Measurements from ENCODE around the gene TANGO2.

The TANGO2 gene

DNA sequence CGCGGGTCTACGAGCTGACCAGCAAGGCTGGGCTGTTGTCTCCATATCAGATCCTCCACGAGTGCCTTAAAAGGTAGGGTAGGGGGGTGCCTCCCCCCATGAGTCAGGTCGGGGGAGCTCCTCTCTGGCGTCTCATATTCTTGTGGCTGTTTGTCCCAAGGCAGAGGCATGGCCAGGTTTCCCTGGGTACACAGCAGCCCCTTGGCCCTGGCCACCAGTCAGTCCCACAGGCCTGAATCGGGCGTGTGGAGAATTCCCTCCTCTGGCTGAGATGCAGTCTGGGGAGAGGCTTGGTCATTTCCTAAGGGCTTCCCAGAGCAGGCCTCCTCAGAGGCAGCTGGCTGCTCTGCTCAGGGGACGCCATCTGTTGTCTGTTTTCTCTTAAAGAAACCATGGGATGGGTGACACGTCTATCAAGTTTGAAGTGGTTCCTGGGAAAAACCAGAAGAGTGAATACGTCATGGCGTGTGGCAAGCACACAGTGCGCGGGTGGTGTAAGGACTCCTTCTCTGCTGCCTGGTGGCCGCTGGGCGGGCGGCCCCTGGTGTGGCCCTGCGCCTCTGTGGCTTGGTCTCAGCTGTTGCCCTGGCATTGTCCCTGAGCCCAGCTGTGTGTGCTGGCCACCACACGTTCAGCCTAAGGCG lies 85.4 kb downstream of the TANGO2 start:
- Histone ChIP-seq H3K9me2 (ENCODE audit: low read depth, low read length) (no peaks in the 10 kb centered on the region), H3K4me3 (ENCODE audit: low read depth, low read length, poor library complexity, severe bottlenecking) (no peak overlapping the region), H4K20me1 (ENCODE audit: insufficient read depth, low read length) (no peaks in the 10 kb centered on the region), H3K79me2 (ENCODE audit: insufficient read depth, low read length) (no peaks in the 10 kb centered on the region), H3K4me1 (ENCODE audit: insufficient read depth, low read length, severe bottlenecking) (peaks cover 5% of the 10 kb centered on the region), H3K36me3 (ENCODE audit: insufficient read depth, low read length) (peaks cover 88% of the 10 kb centered on the region), H3F3A (ENCODE audit: insufficient read depth, low read length) (peaks cover 6% of the 10 kb centered on the region; the same call in 1 of the 2 replicates), H3K9ac (ENCODE audit: low read length) (no peak overlapping the region), H2AFZ (ENCODE audit: low read length) (no peak overlapping the region), H3K4me2 (ENCODE audit: low read length) (no peak overlapping the region), H3K9me3 (ENCODE audit: low read length) (no peaks in the 10 kb centered on the region), H3K27me3 (ENCODE audit: insufficient read depth, low read length) (no peaks in the 10 kb centered on the region), H3K27ac (ENCODE audit: low read depth, low read length, poor library complexity, severe bottlenecking) (no peak overlapping the region)
- TF ChIP-seq, protein P1, sequence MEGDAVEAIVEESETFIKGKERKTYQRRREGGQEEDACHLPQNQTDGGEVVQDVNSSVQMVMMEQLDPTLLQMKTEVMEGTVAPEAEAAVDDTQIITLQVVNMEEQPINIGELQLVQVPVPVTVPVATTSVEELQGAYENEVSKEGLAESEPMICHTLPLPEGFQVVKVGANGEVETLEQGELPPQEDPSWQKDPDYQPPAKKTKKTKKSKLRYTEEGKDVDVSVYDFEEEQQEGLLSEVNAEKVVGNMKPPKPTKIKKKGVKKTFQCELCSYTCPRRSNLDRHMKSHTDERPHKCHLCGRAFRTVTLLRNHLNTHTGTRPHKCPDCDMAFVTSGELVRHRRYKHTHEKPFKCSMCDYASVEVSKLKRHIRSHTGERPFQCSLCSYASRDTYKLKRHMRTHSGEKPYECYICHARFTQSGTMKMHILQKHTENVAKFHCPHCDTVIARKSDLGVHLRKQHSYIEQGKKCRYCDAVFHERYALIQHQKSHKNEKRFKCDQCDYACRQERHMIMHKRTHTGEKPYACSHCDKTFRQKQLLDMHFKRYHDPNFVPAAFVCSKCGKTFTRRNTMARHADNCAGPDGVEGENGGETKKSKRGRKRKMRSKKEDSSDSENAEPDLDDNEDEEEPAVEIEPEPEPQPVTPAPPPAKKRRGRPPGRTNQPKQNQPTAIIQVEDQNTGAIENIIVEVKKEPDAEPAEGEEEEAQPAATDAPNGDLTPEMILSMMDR (IDR thresholded peaks at IDR 0.05; ENCODE audit: low read length), result no peak
- no peak for TF ChIP-seq EZH2 (IDR thresholded peaks at IDR 0.05; ENCODE audit: borderline replicate concordance, low read length)

DNA sequence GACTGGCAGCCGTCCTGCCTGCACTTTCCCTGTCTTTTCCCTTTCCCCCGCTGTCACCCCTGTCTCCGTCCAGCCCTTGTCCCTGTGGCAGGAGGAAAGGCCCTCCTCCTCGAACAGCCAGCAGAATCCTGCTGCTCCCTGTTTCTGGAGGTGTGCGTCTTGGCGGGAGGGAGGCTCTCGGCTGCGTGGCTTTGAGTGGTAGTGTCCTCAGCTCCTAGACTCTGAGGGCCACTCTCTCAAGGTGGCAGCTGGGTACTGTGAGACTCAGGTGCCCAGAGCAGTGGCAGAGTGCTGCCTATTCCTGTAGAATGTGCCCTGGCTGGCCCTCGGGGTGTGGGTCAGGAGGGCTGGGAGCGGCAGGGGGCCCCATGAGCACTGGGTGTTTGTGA lies 85.9 kb downstream of the TANGO2 start:
- Histone ChIP-seq H2AFZ (ENCODE audit: low read length) (no peak overlapping the region), H3K4me1 (ENCODE audit: insufficient read depth, low read length, severe bottlenecking) (peaks cover 7% of the 10 kb centered on the region), H3K4me3 (ENCODE audit: low read depth, low read length, poor library complexity, severe bottlenecking) (no peak overlapping the region), H3K27me3 (ENCODE audit: insufficient read depth, low read length) (no peaks in the 10 kb centered on the region), H3K9ac (ENCODE audit: low read length) (no peak overlapping the region), H3K4me2 (ENCODE audit: low read length) (no peak overlapping the region), H3K9me3 (ENCODE audit: low read length) (no peaks in the 10 kb centered on the region), H3K27ac (ENCODE audit: low read depth, low read length, poor library complexity, severe bottlenecking) (no peak overlapping the region), H4K20me1 (ENCODE audit: insufficient read depth, low read length) (no peaks in the 10 kb centered on the region), H3F3A (ENCODE audit: insufficient read depth, low read length) (peaks cover 6% of the 10 kb centered on the region; the same call in 1 of the 2 replicates), H3K36me3 (ENCODE audit: insufficient read depth, low read length) (peaks cover 85% of the 10 kb centered on the region), H3K79me2 (ENCODE audit: insufficient read depth, low read length) (no peaks in the 10 kb centered on the region), H3K9me2 (ENCODE audit: low read depth, low read length) (no peaks in the 10 kb centered on the region)
- TF ChIP-seq EZH2 (IDR thresholded peaks at IDR 0.05; ENCODE audit: borderline replicate concordance, low read length), result no peak
- TF ChIP-seq, protein P1 (IDR thresholded peaks at IDR 0.05; ENCODE audit: low read length), result no peak

DNA sequence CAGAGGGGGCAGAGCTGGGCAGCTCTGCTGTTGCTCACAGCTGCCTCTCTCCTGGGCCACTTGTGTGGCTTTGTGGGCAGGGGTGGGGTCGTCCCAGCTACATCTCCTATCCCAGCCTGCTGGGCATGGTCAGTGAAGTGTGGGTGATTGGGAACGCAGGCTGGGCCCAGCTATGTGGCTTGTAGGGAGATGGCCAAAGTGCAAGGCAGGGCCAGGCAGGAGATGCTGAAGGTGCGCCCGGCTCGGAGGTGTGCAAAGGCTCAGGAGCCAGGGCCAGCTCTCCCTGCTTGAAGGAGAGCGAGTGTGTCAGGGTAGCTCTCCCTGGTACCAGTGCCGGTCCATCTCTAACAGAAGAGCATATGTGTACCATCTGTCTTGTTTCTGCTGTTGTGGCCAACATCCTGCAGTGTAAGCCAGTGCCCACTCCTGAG lies 86.6 kb downstream of the TANGO2 start:
- Histone ChIP-seq H3K9me3 (ENCODE audit: low read length) (no peaks in the 10 kb centered on the region), H3K27ac (ENCODE audit: low read depth, low read length, poor library complexity, severe bottlenecking) (no peak overlapping the region), H2AFZ (ENCODE audit: low read length) (no peak overlapping the region), H3K79me2 (ENCODE audit: insufficient read depth, low read length) (no peaks in the 10 kb centered on the region), H3K9ac (ENCODE audit: low read length) (no peak overlapping the region), H3K36me3 (ENCODE audit: insufficient read depth, low read length) (peaks cover 86% of the 10 kb centered on the region), H3K4me2 (ENCODE audit: low read length) (no peak overlapping the region), H3K27me3 (ENCODE audit: insufficient read depth, low read length) (no peaks in the 10 kb centered on the region), H3K4me3 (ENCODE audit: low read depth, low read length, poor library complexity, severe bottlenecking) (no peak overlapping the region), H3K4me1 (ENCODE audit: insufficient read depth, low read length, severe bottlenecking) (peaks cover 14% of the 10 kb centered on the region), H3K9me2 (ENCODE audit: low read depth, low read length) (no peaks in the 10 kb centered on the region), H4K20me1 (ENCODE audit: insufficient read depth, low read length) (no peaks in the 10 kb centered on the region), H3F3A (ENCODE audit: insufficient read depth, low read length) (peaks cover 6% of the 10 kb centered on the region; the same call in 1 of the 2 replicates)
- TF ChIP-seq, protein P1 (IDR thresholded peaks at IDR 0.05; ENCODE audit: low read length), result no peak
- TF ChIP-seq EZH2 (IDR thresholded peaks at IDR 0.05; ENCODE audit: borderline replicate concordance, low read length), result no peak
